ENCODE results near the gene ADCY5.

DNA sequence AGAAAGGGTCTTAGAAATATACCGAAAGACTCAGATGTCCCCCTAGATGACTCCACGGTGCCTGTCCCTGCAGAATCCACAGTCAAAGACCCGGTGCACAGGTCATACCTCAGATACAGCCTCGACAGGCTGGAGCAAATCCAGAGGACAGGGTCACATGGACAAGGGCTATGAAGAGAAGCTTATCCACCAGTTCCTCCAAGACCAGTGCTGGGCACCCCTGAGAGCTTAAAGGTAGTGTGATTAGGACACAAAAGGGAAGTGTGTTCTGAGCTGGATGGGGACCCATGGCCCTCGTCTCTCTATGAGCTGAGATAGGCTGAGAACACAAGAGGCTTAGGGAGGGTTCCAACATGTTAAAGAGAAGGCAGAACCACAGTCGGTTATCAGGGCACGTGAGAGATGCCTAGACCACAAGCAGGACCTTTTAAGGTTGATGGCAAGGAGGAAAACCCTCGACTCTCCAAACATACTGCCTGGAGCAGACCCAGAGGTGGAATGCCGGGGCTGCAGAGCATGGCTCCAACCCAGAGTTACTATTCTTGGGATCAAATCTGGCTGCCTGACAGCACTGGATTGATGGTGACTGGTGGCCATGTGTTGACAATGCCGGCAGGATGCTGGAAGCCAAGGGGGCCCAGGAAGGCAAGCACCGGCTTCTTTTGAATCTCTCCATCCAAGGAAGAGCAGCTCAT lies 46.9 kb downstream of the ADCY5 start:
- TF ChIP-seq, protein P1, sequence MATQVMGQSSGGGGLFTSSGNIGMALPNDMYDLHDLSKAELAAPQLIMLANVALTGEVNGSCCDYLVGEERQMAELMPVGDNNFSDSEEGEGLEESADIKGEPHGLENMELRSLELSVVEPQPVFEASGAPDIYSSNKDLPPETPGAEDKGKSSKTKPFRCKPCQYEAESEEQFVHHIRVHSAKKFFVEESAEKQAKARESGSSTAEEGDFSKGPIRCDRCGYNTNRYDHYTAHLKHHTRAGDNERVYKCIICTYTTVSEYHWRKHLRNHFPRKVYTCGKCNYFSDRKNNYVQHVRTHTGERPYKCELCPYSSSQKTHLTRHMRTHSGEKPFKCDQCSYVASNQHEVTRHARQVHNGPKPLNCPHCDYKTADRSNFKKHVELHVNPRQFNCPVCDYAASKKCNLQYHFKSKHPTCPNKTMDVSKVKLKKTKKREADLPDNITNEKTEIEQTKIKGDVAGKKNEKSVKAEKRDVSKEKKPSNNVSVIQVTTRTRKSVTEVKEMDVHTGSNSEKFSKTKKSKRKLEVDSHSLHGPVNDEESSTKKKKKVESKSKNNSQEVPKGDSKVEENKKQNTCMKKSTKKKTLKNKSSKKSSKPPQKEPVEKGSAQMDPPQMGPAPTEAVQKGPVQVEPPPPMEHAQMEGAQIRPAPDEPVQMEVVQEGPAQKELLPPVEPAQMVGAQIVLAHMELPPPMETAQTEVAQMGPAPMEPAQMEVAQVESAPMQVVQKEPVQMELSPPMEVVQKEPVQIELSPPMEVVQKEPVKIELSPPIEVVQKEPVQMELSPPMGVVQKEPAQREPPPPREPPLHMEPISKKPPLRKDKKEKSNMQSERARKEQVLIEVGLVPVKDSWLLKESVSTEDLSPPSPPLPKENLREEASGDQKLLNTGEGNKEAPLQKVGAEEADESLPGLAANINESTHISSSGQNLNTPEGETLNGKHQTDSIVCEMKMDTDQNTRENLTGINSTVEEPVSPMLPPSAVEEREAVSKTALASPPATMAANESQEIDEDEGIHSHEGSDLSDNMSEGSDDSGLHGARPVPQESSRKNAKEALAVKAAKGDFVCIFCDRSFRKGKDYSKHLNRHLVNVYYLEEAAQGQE (IDR thresholded peaks at IDR 0.05; ENCODE audit: low read depth) = no peak
- TF ChIP-seq JUND (IDR thresholded peaks at IDR 0.05) = no peak
- TF ChIP-seq, protein P2, sequence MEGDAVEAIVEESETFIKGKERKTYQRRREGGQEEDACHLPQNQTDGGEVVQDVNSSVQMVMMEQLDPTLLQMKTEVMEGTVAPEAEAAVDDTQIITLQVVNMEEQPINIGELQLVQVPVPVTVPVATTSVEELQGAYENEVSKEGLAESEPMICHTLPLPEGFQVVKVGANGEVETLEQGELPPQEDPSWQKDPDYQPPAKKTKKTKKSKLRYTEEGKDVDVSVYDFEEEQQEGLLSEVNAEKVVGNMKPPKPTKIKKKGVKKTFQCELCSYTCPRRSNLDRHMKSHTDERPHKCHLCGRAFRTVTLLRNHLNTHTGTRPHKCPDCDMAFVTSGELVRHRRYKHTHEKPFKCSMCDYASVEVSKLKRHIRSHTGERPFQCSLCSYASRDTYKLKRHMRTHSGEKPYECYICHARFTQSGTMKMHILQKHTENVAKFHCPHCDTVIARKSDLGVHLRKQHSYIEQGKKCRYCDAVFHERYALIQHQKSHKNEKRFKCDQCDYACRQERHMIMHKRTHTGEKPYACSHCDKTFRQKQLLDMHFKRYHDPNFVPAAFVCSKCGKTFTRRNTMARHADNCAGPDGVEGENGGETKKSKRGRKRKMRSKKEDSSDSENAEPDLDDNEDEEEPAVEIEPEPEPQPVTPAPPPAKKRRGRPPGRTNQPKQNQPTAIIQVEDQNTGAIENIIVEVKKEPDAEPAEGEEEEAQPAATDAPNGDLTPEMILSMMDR (IDR thresholded peaks at IDR 0.05 in 2 of 3, conservative IDR thresholded peaks at IDR 0.05 in 1 of 3; ENCODE audit: borderline replicate concordance in 1 of 3, insufficient read depth in 1 of 3, low read depth in 2 of 3, low read length in 2 of 3) = no peak
- TF ChIP-seq POLR2AphosphoS5 (IDR thresholded peaks at IDR 0.05; ENCODE audit: low read depth, low read length) = no peak
- TF ChIP-seq RAD21 (IDR thresholded peaks at IDR 0.05; ENCODE audit: low read depth) = no peak
- no peak for TF ChIP-seq EZH2phosphoT487 (IDR thresholded peaks at IDR 0.05; ENCODE audit: borderline replicate concordance)
- TF ChIP-seq, protein P3, sequence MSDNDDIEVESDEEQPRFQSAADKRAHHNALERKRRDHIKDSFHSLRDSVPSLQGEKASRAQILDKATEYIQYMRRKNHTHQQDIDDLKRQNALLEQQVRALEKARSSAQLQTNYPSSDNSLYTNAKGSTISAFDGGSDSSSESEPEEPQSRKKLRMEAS (IDR thresholded peaks at IDR 0.05) = no peak
- TF ChIP-seq SRF (IDR thresholded peaks at IDR 0.05; ENCODE audit: low read depth) = no peak
- TF ChIP-seq POLR2A (IDR thresholded peaks at IDR 0.05; ENCODE audit: borderline replicate concordance, extremely low read depth, insufficient read depth, insufficient read length) = no peak
